SU-DHL-6 (cell line): ENCODE measurements around the gene RAB6B.

Source experiments
- H2AFZ ChIP-seq: fragments of 200-600 bp; sonication (generic); 2 replicates; pipeline ENCODE4 v1.6.1; 2014; ENCODE audit warnings: low read depth, mild to moderate bottlenecking, moderate library complexity, mixed read lengths, antibody characterized with exemption, low read length; ENCODE audit not compliant: severe bottlenecking
- H3F3A ChIP-seq: fragments of 200-600 bp; shearing (Covaris generic); 2 replicates; pipeline ENCODE4 v1.6.0; 2016; ENCODE audit warnings: antibody characterized with exemption, mild to moderate bottlenecking; ENCODE audit not compliant: insufficient read depth
- H3K27ac ChIP-seq: fragments of 200-600 bp; sonication (generic); 2 replicates; pipeline ENCODE4 v1.5.1; 2016; ENCODE audit warnings: low read depth, mild to moderate bottlenecking, low read length, moderate library complexity, mixed read lengths
- H3K27me3 ChIP-seq: fragments of 200-600 bp; sonication (generic), shearing (Covaris generic); 2 replicates; pipeline ENCODE4 v1.6.0; 2014; ENCODE audit warnings: mild to moderate bottlenecking, low read length
- H3K36me3 ChIP-seq: fragments of 200-600 bp; sonication (generic); 2 replicates; pipeline ENCODE4 v1.6.1; 2014; ENCODE audit warnings: mild to moderate bottlenecking, low read length, mixed read lengths
- H3K4me2 ChIP-seq: fragments of 300-600, 200-600 bp; shearing (Covaris generic), sonication (generic); 2 replicates; pipeline ENCODE4 v1.6.0; 2014; ENCODE audit warnings: low read length, low read depth, mild to moderate bottlenecking; ENCODE audit not compliant: poor library complexity, severe bottlenecking
- H3K4me3 ChIP-seq: fragments of 200-600 bp; sonication (generic); 2 replicates; pipeline ENCODE4 v1.5.1; 2014; ENCODE audit warnings: antibody characterized with exemption, low read length, mild to moderate bottlenecking, mixed read lengths; ENCODE audit not compliant: insufficient read depth, poor library complexity, severe bottlenecking
- H3K79me2 ChIP-seq: fragments of 200-600 bp; sonication (generic); 2 replicates; pipeline ENCODE4 v1.6.1; 2014; ENCODE audit warnings: mild to moderate bottlenecking, low read length, moderate library complexity; ENCODE audit not compliant: insufficient read depth
- H3K9ac ChIP-seq: fragments of 200-600 bp; sonication (generic); 2 replicates; pipeline ENCODE4 v1.7.0; 2014; ENCODE audit warnings: mild to moderate bottlenecking, low read length
- H3K9me2 ChIP-seq: fragments of 200-600 bp; sonication (generic); replicated peaks from 2 replicates; pipeline ENCODE4 v1.6.1; 2014; ENCODE audit warnings: low read length; ENCODE audit not compliant: insufficient read depth
- H3K9me3 ChIP-seq: fragments of 200-600 bp; sonication (generic); 2 replicates; pipeline ENCODE4 v1.6.1; 2014; ENCODE audit warnings: low read length, mixed read lengths; ENCODE audit not compliant: insufficient read depth
- H4K20me1 ChIP-seq: fragments of 200-600 bp; sonication (generic); 2 replicates; pipeline ENCODE4 v1.6.1; 2014; ENCODE audit warnings: low read depth, mild to moderate bottlenecking, antibody characterized with exemption, low read length, moderate library complexity, mixed read lengths
- CTCF ChIP-seq: fragments of 200-600 bp; sonication (generic); IDR thresholded peaks from one replicate; pipeline ENCODE4 v1.5.1; 2017; ENCODE audit warnings: antibody characterized with exemption, mild to moderate bottlenecking, low read length, moderate library complexity; ENCODE audit not compliant: insufficient read depth, poor library complexity, severe bottlenecking
- EZH2phosphoT487 ChIP-seq: fragments of 200-600 bp; sonication (generic), shearing (Covaris generic); conservative IDR thresholded peaks from 2 replicates; pipeline ENCODE4 v1.6.1; 2018; ENCODE audit warnings: mild to moderate bottlenecking, antibody characterized with exemption, low read length, moderate library complexity, mixed read lengths

RAB6B gene

GRCh38 chr3:133859381-133860234 is 36.1 kb downstream of the RAB6B start:
- no peak overlapping the region for H3K4me3 ChIP-seq
- TF ChIP-seq EZH2phosphoT487, result no peak

GRCh38 chr3:133857767-133858166 is 37.9 kb downstream of the RAB6B start:
- H3F3A ChIP-seq, result no peaks in the 10 kb centered on the region
- no peaks in the 10 kb centered on the region for H3K27me3 ChIP-seq
- H3K4me3 ChIP-seq, result no peak overlapping the region
- H4K20me1 ChIP-seq, result no peaks in the 10 kb centered on the region
- H3K79me2 ChIP-seq, result no peaks in the 10 kb centered on the region
- H3K9ac ChIP-seq, result no peak overlapping the region
- no peak overlapping the region for H2AFZ ChIP-seq
- H3K9me2 ChIP-seq, result no peaks in the 10 kb centered on the region
- no peak overlapping the region for H3K27ac ChIP-seq
- H3K9me3 ChIP-seq, result no peaks in the 10 kb centered on the region
- H3K4me2 ChIP-seq, result no peak overlapping the region
- TF ChIP-seq CTCF (no peak), EZH2phosphoT487 (no peak)
- no peaks in the 10 kb centered on the region for H3K36me3 ChIP-seq

More at GRCh38 chr3:133859381-133860234, 36.1 kb downstream of the RAB6B start:
- Histone ChIP-seq H3K36me3 (no peaks in the 10 kb centered on the region), H3K9me2 (no peaks in the 10 kb centered on the region), H2AFZ (no peak overlapping the region), H3K27ac (no peak overlapping the region), H3K27me3 (no peaks in the 10 kb centered on the region), H3K79me2 (no peaks in the 10 kb centered on the region), H3K9me3 (no peaks in the 10 kb centered on the region), H3K9ac (no peak overlapping the region), H3K4me2 (no peak overlapping the region), H3F3A (no peaks in the 10 kb centered on the region), H4K20me1 (no peaks in the 10 kb centered on the region)

- Histone ChIP-seq H3K79me2 (no peaks in the 10 kb centered on the region), H3F3A (no peaks in the 10 kb centered on the region), H3K36me3 (no peaks in the 10 kb centered on the region), H3K27ac (no peak overlapping the region), H3K4me2 (no peak overlapping the region), H3K27me3 (no peaks in the 10 kb centered on the region), H3K9me3 (no peaks in the 10 kb centered on the region), H2AFZ (no peak overlapping the region), H3K4me3 (no peak overlapping the region), H3K9me2 (no peaks in the 10 kb centered on the region), H4K20me1 (no peaks in the 10 kb centered on the region), H3K9ac (no peak overlapping the region)
- TF ChIP-seq CTCF (no peak), EZH2phosphoT487 (no peak)
Measured at GRCh38 chr3:133856316-133856715, 39.4 kb downstream of the RAB6B start.

GRCh38 chr3:133855772-133856171 is 39.9 kb downstream of the RAB6B start:
- no peaks in the 10 kb centered on the region for H4K20me1 ChIP-seq
- H3K27me3 ChIP-seq, result no peaks in the 10 kb centered on the region
- no peaks in the 10 kb centered on the region for H3K9me3 ChIP-seq
- H3K79me2 ChIP-seq, result no peaks in the 10 kb centered on the region
- no peaks in the 10 kb centered on the region for H3K9me2 ChIP-seq
- no peak overlapping the region for H3K4me2 ChIP-seq
- no peak overlapping the region for H3K4me3 ChIP-seq
- no peaks in the 10 kb centered on the region for H3F3A ChIP-seq
- no peak overlapping the region for H3K27ac ChIP-seq
- no peak overlapping the region for H2AFZ ChIP-seq
- no peak overlapping the region for H3K9ac ChIP-seq
- H3K36me3 ChIP-seq, result no peaks in the 10 kb centered on the region
- TF ChIP-seq EZH2phosphoT487 (no peak), CTCF (no peak)
